ENCODE measurements around the gene UBR4. TPM values are rescaled to one million over a fixed set of nuclear protein-coding genes. Genes with fewer than 3 reads are reported as not detected.

The UBR4 gene
- total and polyA plus RNA-seq, 7 experiments from 2014 or later, result 18.9 to 174 (median 151) TPM

GRCh38 chr1:19149736-19150135 is 60.3 kb downstream of the UBR4 start:
- no peak overlapping the region for H3K4me3 ChIP-seq (ENCODE audit: low read length)
- CTCF ChIA-PET, result no interaction called here
- Mint-ChIP-seq H3K27ac (peak overlapping the region in 2 of 9 donors; percentile 54 to 76), H3K9me3 (no peaks in the 10 kb centered on the region), H3K4me1 (no peaks in the 10 kb centered on the region), H3K36me3 (peaks cover 49 to 99% (median 61%) of the 10 kb centered on the region in 5 donors), H3K27me3 (no peaks in the 10 kb centered on the region), H3K4me3 (peak overlapping the region in 1 of 10 donors; percentile 4)
- H3K9me3 ChIP-seq (ENCODE audit: control insufficient read depth in 2 of 3, low read length in 3 of 3), result no peaks in the 10 kb centered on the region
- POLR2A ChIA-PET, result no interaction called here
- H3K27ac ChIP-seq (ENCODE audit: low read depth, low read length), result no peak overlapping the region
- DNase-seq (no peak), ATAC-seq (no peak)
- intact Hi-C loops (cut with micrococcal nuclease), result no loop called here
- peaks cover 66 to 99% (median 88%) of the 10 kb centered on the region in 3 experiments for H3K36me3 ChIP-seq (ENCODE audit: control insufficient read depth in 2 of 3, insufficient read depth in 3 of 3, low read length in 3 of 3)
- no peaks in the 10 kb centered on the region for H3K4me1 ChIP-seq (ENCODE audit: control insufficient read depth in 2 of 2, insufficient read depth in 2 of 2, low read length in 2 of 2)
- H3K27me3 ChIP-seq (ENCODE audit: control insufficient read depth in 2 of 2, insufficient read depth in 2 of 2, low read length in 2 of 2), result no peaks in the 10 kb centered on the region

DNA sequence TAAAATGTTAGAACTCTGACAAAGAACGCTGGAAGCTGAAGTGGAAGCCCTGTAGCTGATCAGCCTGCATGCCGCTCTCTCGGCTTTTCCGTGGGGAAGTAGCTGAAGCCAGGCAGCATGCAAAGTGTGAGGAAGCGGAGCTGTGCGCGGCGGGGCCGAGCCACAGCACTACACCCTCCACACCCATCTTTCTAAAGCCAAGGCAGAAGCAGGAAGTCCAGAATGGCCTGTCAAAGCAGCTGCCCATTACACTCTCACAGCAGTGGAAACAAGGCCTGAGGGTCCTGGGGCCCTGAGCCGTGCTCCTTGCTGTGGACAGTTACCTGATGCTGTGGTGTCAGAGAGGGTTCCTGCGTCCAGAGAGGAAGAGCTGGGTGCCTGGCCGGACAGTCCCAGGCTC is 69.6 kb downstream of the UBR4 start:
- Mint-ChIP-seq H3K4me1 (peaks cover 0 to 2% (median 0%) of the 10 kb centered on the region in 7 donors), H3K27me3 (no peaks in the 10 kb centered on the region), H3K36me3 (peaks cover 18 to 88% (median 46%) of the 10 kb centered on the region in 5 donors), H3K27ac (no peak overlapping the region), H3K4me3 (no peak overlapping the region), H3K9me3 (peaks cover 0 to 1% (median 0%) of the 10 kb centered on the region in 11 donors)
- DNase-seq (no peak), ATAC-seq (no peak)
- Histone ChIP-seq H3K9me3 (ENCODE audit: control insufficient read depth in 2 of 3, low read length in 3 of 3) (no peaks in the 10 kb centered on the region), H3K27ac (ENCODE audit: low read depth, low read length) (no peak overlapping the region), H3K27me3 (ENCODE audit: control insufficient read depth in 2 of 2, insufficient read depth in 2 of 2, low read length in 2 of 2) (no peaks in the 10 kb centered on the region), H3K36me3 (ENCODE audit: control insufficient read depth in 2 of 3, insufficient read depth in 3 of 3, low read length in 3 of 3) (peaks cover 23 to 97% (median 37%) of the 10 kb centered on the region in 3 experiments), H3K4me3 (ENCODE audit: low read length) (no peak overlapping the region), H3K4me1 (ENCODE audit: control insufficient read depth in 2 of 2, insufficient read depth in 2 of 2, low read length in 2 of 2) (no peaks in the 10 kb centered on the region)
- ChIA-PET POLR2A (no interaction called here), CTCF (interaction anchor here (0.9 kb wide), 1 partner anchor 256 kb away, joined by 3 read pairs; no protein-coding TSS in a partner anchor)
- intact Hi-C loops (cut with micrococcal nuclease), result no loop called here

- H3K27ac Mint-ChIP-seq, result peak overlapping the region in 1 of 9 donors; percentile 59
- peaks cover 22 to 88% (median 52%) of the 10 kb centered on the region in 5 donors for H3K36me3 Mint-ChIP-seq
- peaks cover 0 to 4% (median 0%) of the 10 kb centered on the region in 11 donors for H3K9me3 Mint-ChIP-seq
- CTCF ChIA-PET, result interaction anchor here (0.9 kb wide), 1 partner anchor 255 kb away, joined by 3 read pairs; no protein-coding TSS in a partner anchor
- H3K27me3 Mint-ChIP-seq, result no peaks in the 10 kb centered on the region
- ATAC-seq, result no peak
- no peaks in the 10 kb centered on the region for H3K27me3 ChIP-seq (ENCODE audit: control insufficient read depth in 2 of 2, insufficient read depth in 2 of 2, low read length in 2 of 2)
- no peaks in the 10 kb centered on the region for H3K9me3 ChIP-seq (ENCODE audit: control insufficient read depth in 2 of 3, low read length in 3 of 3)
- POLR2A ChIA-PET, result no interaction called here
- H3K4me1 ChIP-seq (ENCODE audit: control insufficient read depth in 2 of 2, insufficient read depth in 2 of 2, low read length in 2 of 2), result no peaks in the 10 kb centered on the region
- H3K27ac ChIP-seq (ENCODE audit: low read depth, low read length), result no peak overlapping the region
- no peak overlapping the region for H3K4me3 ChIP-seq (ENCODE audit: low read length)
- intact Hi-C loops (cut with micrococcal nuclease), result no loop called here
- no peak for DNase-seq
- H3K36me3 ChIP-seq (ENCODE audit: control insufficient read depth in 2 of 3, insufficient read depth in 3 of 3, low read length in 3 of 3), result peaks cover 23 to 97% (median 30%) of the 10 kb centered on the region in 3 experiments
- H3K4me1 Mint-ChIP-seq, result peaks cover 0 to 5% (median 0%) of the 10 kb centered on the region in 7 donors
- H3K4me3 Mint-ChIP-seq, result no peak overlapping the region
These were observed 70.4 kb downstream of the UBR4 start for GRCh38 chr1:19139711-19140110.

DNA sequence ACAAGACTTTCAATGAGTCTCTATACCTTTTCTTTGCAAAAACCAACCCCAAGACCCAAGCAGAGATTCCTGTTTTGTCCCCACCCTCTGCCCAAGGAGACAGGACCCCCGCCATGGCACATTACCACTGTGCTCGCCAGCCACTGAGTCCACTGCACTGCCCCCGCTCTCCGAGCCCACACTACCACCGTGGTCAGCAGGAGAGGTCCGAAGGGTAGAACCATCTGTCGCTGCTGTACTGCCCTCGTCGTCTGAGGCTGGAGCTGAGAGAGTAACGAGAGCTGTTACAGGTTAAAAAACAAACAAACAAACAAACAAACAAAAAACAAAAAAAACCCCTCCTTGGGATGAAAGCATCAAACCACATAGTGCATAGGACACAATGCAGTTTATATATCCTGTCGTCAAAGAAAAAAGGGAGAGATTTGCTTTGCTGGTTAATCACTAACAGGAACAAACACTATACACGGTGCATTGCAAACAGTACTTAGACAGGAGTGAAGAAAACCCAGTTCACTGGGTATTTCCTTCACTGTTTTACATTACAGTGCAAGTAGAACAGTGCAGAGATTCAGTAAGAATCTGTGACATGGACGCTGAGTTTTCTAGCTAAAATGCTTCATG is 71.0 kb downstream of the UBR4 start:
- no peak overlapping the region for H3K4me3 ChIP-seq (ENCODE audit: low read length)
- ChIA-PET POLR2A (no interaction called here), CTCF (interaction anchor here (0.7 to 1.8 kb wide), 2 partner anchors 27 to 421 kb away, joined by 4 read pairs; no protein-coding TSS in a partner anchor)
- Mint-ChIP-seq H3K4me1 (peaks cover 0 to 5% (median 0%) of the 10 kb centered on the region in 7 donors), H3K9me3 (peaks cover 0 to 9% (median 2%) of the 10 kb centered on the region in 11 donors), H3K27me3 (no peaks in the 10 kb centered on the region), H3K4me3 (no peak overlapping the region), H3K27ac (peak overlapping the region in 3 of 9 donors; percentile 6 to 72 (median 59)), H3K36me3 (peaks cover 24 to 88% (median 56%) of the 10 kb centered on the region in 5 donors)
- H3K36me3 ChIP-seq (ENCODE audit: control insufficient read depth in 2 of 3, insufficient read depth in 3 of 3, low read length in 3 of 3), result peaks cover 17 to 97% (median 23%) of the 10 kb centered on the region in 3 experiments
- ATAC-seq, result no peak
- no peaks in the 10 kb centered on the region for H3K27me3 ChIP-seq (ENCODE audit: control insufficient read depth in 2 of 2, insufficient read depth in 2 of 2, low read length in 2 of 2)
- H3K4me1 ChIP-seq (ENCODE audit: control insufficient read depth in 2 of 2, insufficient read depth in 2 of 2, low read length in 2 of 2), result no peaks in the 10 kb centered on the region
- intact Hi-C loops (cut with micrococcal nuclease), result no loop called here
- no peaks in the 10 kb centered on the region for H3K9me3 ChIP-seq (ENCODE audit: control insufficient read depth in 2 of 3, low read length in 3 of 3)
- no peak overlapping the region for H3K27ac ChIP-seq (ENCODE audit: low read depth, low read length)
- no peak for DNase-seq

DNA sequence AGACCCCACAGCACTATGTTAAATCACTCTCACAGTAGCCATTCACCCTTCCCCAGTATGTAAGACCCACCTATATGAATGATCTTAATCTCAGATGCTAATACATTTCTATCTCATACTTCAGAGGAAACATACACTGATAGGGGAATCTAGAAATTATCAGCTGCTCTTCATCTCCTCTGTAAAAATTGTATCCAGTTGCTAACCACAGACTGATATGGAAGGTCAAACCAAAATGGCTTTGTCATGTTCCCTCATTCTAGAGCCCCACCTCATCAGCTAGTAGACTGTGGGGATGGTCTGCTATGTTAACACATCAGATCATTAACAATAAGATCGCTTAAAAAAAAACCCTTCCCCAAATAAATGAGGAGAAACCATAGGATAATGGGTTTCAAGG is 71.7 kb downstream of the UBR4 start:
- no peak overlapping the region for H3K4me3 Mint-ChIP-seq
- Histone ChIP-seq H3K9me3 (ENCODE audit: control insufficient read depth in 2 of 3, low read length in 3 of 3) (no peaks in the 10 kb centered on the region), H3K4me1 (ENCODE audit: control insufficient read depth in 2 of 2, insufficient read depth in 2 of 2, low read length in 2 of 2) (no peaks in the 10 kb centered on the region), H3K27me3 (ENCODE audit: control insufficient read depth in 2 of 2, insufficient read depth in 2 of 2, low read length in 2 of 2) (no peaks in the 10 kb centered on the region), H3K36me3 (ENCODE audit: control insufficient read depth in 2 of 3, insufficient read depth in 3 of 3, low read length in 3 of 3) (peaks cover 12 to 95% (median 18%) of the 10 kb centered on the region in 3 experiments), H3K4me3 (ENCODE audit: low read length) (no peak overlapping the region), H3K27ac (ENCODE audit: low read depth, low read length) (no peak overlapping the region)
- ATAC-seq, result peak; percentile 46
- H3K27ac Mint-ChIP-seq, result peak overlapping the region in 1 of 9 donors; percentile 34
- intact Hi-C loops (cut with micrococcal nuclease), result no loop called here
- peaks cover 0 to 5% (median 0%) of the 10 kb centered on the region in 7 donors for H3K4me1 Mint-ChIP-seq
- H3K36me3 Mint-ChIP-seq, result peaks cover 22 to 85% (median 60%) of the 10 kb centered on the region in 5 donors
- CTCF ChIA-PET, result interaction anchor here (0.5 to 1.8 kb wide), 3 partner anchors 28 to 422 kb away, joined by 3 to 4 read pairs (median 4); no protein-coding TSS in a partner anchor
- POLR2A ChIA-PET, result no interaction called here
- no peaks in the 10 kb centered on the region for H3K27me3 Mint-ChIP-seq
- no peak for DNase-seq
- H3K9me3 Mint-ChIP-seq, result peaks cover 0 to 10% (median 2%) of the 10 kb centered on the region in 11 donors

- H3K4me3 ChIP-seq (ENCODE audit: low read length), result no peak overlapping the region
- Mint-ChIP-seq H3K4me3 (no peak overlapping the region), H3K27ac (no peak overlapping the region), H3K27me3 (no peaks in the 10 kb centered on the region), H3K9me3 (peaks cover 0 to 17% (median 4%) of the 10 kb centered on the region in 11 donors), H3K4me1 (peaks cover 0 to 5% (median 0%) of the 10 kb centered on the region in 7 donors), H3K36me3 (peaks cover 19 to 90% (median 63%) of the 10 kb centered on the region in 5 donors)
- H3K4me1 ChIP-seq (ENCODE audit: control insufficient read depth in 2 of 2, insufficient read depth in 2 of 2, low read length in 2 of 2), result no peaks in the 10 kb centered on the region
- H3K9me3 ChIP-seq (ENCODE audit: control insufficient read depth in 2 of 3, low read length in 3 of 3), result no peaks in the 10 kb centered on the region
- DNase-seq (no peak), ATAC-seq (no peak)
- H3K27me3 ChIP-seq (ENCODE audit: control insufficient read depth in 2 of 2, insufficient read depth in 2 of 2, low read length in 2 of 2), result no peaks in the 10 kb centered on the region
- ChIA-PET POLR2A (no interaction called here), CTCF (interaction anchor here (0.6 kb wide), 1 partner anchor 1951 kb away, joined by 3 read pairs; no protein-coding TSS in a partner anchor)
- intact Hi-C loops (cut with micrococcal nuclease), result no loop called here
- peaks cover 12 to 93% (median 18%) of the 10 kb centered on the region in 3 experiments for H3K36me3 ChIP-seq (ENCODE audit: control insufficient read depth in 2 of 3, insufficient read depth in 3 of 3, low read length in 3 of 3)
- no peak overlapping the region for H3K27ac ChIP-seq (ENCODE audit: low read depth, low read length)
These were observed 72.9 kb downstream of the UBR4 start for GRCh38 chr1:19137158-19137557.

All from naive thymus-derived CD4-positive, alpha-beta T cell (primary cell).